ENCODE results near the gene PCOLCE2.
A peak's percentile ranks its signal among the peaks of the same experiment; 100 is the strongest.

Gene PCOLCE2

DNA sequence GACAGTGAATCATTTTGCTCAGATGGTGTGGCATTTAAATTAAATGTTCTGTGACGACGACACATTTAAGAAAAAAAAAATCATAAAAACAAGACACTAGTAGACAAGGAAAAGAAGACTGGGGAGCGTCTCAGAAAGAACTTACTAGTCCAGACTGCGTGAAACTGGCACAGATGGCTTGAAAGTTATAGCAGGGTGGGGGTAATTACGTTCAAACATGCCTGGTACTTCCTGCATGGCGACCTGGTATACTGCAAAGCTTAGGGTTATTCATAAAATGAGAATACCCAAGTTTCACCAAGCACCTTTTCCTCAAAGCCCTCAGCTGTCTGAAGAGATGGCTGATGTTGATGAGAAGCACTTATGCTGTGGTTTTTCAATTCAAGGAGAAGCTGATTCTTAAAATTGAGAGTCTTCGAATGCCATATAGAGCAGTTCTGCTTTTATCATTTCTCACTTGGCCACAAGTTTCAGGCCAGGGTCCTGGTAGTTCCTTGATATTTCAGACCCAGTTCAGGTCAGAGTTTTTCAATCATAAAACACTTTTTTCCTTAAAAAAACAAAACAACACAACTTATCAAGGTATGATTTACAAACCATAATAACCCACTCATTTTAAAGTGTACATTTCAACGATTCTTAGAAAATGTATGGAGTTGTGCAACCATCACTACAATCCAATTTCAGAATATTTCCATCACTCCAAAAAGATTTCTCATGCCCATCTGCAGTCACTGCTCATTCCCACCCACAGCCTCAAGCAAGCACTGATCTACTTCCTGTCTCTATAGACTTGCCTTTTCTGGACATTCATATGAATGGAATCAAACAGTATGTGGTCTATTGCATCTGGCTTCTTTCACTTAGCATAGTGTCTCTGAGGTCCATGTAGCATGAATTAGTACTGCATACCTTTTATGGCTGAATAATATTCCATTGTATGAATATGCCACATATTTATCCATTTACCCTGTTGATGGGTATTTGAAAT lies 24.7 kb downstream of the PCOLCE2 start:
- no peak for DNase-seq

DNA sequence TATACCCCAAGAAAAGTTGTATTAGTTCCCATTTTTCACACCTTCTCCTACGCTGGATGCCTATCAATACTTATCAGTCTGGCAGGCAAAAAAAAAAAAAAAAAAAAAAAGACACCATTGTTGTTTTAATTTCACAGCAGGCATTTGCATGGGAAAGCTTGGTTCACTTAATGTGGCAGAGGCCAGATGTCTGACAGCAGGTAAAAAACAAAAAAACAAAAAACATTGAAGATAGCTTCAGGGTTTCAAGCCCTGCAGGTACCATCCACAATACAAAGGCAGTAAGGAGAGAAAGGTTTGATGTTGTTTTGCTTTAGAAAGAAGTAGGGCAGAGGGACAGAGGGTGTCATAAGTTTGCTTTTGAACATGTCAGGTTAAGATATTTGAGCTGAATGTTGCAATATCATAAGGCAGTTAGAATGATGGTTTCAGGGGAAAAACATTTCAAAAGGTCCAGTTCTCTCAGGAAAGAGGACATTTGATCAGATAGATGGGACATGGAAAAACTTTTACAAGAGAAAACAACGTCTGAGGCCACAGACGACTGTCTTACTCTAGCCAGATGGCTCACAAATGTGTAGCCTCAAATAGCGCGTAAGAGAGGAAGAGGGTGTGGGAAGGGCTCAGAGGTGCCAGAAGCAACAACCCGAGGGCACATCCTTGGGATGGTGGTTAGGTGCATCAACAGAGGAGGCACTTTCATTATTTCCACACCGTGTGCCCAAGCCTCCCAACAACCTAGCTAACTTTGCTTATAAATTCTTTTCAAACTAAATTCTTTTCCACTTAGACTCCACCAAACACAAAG lies 25.7 kb downstream of the PCOLCE2 start:
- no peak for DNase-seq

DNA sequence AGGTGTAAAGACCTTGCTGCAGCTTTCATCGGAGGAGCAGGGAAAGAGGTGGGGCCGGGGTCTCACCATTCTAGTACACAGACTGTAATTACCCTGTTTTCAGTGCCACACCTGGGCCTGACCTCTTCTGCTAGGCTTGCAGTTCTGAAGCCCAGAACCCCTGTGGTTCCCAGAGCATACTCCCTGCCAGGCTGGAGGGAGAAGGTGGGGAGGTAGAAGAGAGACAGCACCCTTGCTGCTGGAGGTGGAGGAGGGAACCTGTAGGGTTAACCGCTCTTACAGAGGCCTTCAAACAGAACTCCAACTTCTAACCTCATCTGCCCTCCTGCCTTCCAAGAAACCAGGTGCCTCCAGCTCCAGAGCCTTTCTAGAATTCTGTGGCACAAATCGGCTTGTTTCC lies 27.0 kb downstream of the PCOLCE2 start:
- no peak for DNase-seq

DNA sequence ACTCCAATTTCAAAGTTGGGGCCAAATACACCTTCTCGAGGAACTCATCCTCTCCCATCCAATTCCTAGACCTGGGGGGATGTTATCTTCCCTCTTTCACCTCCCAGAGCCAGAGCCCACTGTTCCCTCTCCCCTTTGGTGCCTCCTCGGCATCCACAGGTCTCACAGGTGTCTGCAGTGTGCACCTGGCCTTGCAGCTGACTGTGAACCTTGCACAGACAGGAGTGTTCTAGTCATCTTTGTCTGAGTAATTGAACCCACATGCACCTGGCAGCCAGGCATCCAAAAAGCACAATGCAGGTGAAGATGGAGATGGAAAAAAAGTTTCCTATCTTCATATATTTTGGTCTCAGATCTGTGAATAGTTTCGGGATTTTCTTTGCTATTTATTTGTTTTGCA lies 30.8 kb downstream of the PCOLCE2 start:
- DNase-seq, result peak; percentile 68

DNA sequence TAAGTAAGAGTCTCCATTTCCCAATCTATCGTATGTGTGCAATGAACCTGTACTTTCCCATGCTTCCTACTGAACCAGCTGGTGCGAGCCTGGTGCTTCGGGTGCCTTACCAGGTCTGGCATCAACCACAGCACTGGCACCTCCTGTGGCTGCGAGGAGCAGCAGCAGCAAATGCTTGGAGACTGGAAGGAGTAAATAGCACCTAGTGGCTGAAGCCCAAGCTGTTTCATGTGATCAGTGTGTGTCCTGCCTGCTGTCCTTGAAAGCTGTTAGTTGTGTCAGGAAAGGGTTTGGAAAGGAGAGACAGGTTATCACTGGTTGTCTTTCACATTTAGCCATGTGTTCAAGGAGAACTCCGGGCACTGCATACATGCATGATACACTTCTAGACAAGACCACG lies 31.8 kb downstream of the PCOLCE2 start:
- peak; percentile 78 for DNase-seq

DNA sequence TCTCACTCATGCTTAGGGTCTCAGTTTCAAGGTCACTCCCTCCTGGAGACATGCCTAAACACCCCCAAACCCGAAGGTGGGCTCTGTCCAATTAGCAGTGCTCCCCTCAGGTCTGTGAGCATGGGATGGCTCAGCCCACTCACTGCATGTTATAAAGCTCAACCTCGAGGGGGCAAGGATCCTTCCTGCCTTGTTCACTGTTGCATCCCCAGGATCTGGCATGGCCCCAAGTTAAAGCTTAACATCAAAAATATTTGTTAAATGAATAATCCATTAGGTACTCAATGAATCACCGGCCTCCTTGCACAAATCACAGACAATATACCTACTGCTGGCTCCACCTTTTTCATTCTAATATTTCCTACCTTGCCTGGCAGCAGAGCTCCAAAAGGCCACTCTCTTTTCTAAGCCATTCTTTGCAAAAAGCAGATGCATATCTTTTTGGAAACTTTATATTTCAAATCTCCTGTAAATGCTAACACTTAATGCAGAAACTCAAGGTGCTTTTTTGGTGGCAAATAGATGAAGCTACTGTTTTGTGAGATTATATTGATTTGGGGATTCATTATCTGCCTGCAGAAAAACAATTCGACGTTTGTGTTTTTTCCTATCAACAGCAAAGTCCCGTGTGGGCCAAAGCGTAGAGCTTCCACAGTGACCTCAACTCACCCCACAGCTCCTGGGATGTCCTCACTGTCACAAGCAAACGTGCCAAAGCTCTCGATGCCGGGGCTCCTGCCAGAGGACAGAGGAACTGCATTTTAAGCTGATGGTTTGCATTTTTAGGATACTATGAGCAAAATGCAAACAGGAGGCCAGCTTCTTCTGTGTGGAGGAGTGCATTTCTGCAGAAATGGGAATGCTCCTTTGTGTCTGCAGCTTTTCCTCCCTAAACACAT lies 35.4 kb downstream of the PCOLCE2 start:
- peak; percentile 52 for DNase-seq

DNA sequence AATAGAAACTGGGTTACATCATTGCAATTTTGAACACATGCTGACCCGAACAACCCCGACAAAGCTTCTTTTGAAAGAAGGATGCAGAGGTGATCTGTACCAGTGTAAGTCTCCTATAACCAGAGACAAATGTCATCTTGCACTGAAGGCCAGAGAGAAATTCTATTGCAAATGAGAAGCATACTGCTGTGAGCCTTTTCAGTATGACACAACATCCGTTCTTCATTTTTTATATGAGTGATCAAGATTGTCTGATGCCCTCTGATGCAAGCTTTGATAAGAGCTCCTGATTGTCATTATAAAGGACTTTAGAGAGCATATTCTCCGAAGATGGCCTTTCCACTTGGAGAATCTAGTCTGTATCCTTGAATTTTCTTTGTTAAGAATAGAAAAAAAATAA lies 36.9 kb downstream of the PCOLCE2 start:
- DNase-seq, result no peak

DNA sequence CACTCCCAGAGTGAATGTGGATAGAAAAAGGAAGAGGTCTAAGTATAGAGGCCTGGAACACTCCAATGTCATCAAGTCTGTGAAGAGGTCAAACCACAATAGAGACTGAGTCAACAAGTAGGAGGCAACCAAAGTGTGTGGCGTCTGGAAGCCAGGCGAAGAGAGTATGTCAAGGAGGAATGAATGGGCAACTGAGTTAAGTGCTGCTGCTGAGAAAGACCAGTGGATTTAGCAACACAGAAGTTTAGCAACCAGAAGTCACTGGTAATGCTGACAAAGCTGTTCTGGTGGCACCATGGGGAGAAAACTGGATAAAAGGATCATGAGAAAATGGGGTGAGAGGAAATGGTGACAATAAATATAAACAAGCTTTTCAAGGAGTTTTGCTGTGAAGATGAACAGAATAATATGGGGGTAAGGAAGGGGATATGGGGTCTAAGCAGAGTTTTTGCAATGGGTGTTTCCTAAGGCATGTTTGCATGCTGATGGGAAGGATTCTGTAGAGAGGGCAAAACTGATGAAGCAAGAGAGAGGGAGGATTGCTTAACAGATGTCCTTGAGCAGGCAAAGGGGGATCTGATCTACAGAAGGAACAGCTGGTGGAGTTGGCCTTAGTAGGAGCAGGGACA lies 38.4 kb downstream of the PCOLCE2 start:
- DNase-seq, result peak; percentile 48

DNA sequence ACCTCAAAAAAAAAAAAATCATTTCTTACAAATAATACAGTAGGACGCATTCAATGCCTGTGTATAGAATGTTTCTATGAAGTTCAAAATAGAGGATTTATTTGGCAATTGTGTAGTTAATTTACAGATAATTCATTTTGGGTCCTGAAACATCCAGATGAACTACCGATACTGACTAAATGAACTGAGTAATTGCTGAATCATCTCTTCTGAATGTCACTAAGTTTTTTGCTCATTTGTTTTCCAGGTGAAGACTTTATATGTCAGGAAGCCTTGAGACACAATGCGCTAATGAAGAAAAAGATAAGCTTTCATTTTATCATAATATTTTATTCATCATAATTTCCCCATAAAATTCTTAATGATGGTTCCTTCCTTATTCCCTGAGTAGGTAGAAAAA lies 39.7 kb downstream of the PCOLCE2 start:
- no peak for DNase-seq

DNA sequence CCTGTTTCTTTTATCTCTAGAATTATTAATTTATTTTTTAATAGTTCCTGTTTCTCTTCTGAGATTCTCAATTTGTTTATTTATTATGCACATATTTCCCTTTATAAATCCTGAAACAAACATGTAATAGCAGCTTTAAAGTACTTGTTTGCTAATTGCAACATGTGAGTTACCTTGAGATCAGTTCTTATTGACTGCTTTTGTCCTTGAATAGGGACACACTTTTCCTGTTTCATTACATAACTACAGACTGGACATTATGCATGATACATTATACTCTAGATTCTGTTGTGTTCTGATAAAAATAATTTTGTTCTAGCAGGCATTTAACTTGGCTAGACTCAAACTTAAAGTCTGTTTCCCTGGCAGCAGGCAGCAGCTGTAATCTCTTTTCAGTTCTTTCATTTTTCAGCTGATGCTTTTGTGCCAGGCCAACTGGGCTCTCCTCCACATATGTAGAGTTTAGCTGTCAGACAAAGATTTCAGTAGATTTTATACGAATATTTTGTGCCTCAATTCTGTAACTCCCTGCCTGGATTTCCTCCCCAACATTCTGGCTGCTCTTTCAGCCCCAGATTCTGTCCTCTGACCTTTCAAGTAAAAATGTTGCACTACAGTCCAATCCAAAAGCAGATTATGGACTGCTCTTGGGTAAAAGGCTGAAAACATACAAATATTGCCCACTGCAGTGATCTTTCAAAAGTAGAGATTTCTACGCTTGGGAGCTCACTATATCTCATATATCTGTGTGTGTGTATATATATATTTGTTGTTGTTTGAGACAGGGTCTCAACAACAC lies 41.9 kb downstream of the PCOLCE2 start:
- DNase-seq, result no peak

DNA sequence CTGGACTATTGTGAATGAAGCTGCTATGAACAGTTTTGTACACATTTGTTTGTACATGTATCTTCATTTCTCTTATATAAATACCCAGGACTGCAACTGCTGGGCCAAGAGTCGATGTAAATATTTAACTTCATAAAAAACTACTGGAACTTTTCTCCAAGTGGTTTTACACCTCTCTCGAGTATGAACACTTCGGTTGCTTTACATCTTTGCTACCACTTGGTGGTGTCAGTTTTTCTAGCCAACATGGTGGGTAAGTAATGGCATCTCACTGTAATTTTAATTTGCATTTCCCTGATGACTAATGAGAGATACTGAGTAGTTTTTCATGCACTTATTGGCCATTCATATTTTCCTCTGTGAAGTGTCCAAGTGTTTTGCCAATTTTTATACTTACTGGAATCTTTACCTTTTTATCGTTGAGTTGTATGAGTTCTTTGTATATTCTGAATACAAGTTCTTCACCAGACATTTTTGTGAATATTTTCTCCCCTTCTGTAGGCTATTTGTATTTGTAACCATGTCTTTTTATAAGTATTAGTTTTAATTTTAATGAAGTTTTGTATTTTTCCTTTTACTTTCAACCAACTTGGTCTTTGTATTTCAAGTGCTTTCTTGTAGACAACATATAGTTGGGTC lies 44.4 kb downstream of the PCOLCE2 start:
- peak; percentile 51 for DNase-seq

DNA sequence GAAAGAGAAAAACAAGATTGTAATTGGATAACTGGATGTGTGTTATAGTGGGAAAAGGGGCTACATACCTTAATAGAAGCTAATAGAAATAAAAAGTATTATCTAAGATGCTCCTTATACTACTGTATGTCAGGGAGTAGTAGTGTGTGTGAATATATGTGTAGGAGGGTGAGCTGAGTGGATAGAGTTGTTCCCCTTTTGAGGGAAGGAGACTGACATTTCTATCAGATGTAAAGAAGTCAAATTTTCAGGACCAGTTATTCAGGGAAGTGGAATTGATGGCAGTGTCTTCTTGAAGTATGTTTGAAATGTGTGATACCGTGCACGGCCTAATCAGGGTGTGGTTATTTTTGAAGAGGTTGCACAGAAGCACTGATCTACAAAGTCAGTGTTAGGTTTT lies 49.1 kb downstream of the PCOLCE2 start:
- no peak for DNase-seq

DNA sequence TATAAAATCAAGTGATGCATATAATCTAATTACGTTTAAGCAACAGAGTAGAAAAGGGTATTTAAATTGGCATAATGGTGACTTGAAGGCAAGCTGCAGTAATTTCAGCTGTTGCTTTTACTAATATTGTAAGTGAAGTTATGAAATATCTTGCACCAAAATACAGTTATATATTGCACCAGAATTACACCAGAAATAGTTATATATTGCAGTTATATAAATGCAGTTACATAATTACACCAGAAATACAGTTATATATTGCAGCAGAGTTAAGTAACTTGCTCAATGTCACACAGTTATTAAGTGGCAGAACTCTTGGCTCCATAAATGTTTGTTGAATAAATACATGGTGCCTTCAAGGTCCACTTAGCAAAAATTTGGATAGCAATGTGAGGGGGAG lies 51.4 kb downstream of the PCOLCE2 start:
- DNase-seq, result no peak

DNA sequence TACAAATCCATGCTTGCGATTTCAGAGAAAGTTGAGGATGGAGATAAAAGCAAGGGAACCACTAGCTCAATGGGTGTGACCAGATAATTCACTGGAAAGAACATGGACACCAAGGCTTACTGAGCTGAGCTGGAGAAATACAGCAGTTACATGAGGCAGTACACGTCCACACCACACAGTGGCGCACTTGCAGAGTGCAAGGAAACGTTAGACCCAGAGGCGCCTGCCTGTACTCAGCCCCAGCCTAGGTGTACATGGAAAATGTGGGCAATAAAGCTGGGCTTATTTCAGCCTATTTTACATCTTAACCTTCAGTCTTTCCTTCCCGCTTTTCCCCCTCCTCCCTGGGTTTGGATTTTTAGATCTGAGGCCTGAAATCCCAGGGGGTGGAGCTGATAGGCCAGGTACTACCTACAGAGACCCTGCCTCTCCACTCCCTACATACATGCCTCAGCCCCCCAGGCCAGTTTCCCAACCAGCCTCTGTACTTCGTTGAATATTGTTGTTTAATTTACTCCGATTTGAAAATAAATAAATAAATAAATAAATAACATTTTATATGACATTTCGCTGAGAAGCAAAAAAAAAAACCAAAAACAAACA lies 60.1 kb downstream of the PCOLCE2 start:
- DNase-seq, result peak; percentile 81

DNA sequence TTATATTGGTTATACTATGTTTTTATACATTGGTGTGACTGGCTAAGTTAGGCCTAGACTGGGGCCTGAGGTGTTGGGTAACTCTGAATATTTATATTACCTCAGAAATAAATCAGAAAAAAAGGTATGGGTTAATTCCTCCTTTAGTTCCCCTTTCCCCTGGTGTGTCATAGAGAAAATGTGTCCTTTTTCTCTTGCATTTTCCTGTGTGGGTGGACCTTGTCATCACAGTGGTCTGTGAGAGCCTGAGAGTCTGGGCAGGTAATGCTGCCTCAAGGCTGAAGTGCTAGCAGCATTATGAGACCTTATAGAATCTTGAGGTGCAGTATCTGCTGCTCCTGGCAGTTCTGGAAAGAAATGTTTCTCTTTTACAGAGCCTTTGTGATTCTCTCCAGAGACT lies 69.7 kb downstream of the PCOLCE2 start:
- DNase-seq, result no peak

DNA sequence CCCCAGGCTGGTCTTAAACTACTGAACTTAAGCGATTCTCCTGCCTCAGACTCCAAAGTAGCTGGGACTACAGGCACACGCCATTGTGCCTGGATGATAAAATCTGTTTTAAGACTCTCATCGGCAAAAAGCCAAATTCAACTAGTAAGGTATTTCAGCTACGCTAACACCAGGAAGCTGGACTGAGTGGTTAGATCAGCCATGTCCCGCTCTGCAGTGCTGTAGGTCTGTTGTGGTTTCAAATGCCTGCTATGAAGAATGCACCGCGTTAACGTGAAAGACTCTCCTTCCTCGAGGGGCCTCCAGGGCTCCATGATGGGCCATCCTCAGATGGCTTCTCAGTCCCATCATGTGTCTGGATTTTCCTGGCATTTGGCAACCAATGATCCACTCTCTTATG lies 70.2 kb downstream of the PCOLCE2 start:
- no peak for DNase-seq

DNA sequence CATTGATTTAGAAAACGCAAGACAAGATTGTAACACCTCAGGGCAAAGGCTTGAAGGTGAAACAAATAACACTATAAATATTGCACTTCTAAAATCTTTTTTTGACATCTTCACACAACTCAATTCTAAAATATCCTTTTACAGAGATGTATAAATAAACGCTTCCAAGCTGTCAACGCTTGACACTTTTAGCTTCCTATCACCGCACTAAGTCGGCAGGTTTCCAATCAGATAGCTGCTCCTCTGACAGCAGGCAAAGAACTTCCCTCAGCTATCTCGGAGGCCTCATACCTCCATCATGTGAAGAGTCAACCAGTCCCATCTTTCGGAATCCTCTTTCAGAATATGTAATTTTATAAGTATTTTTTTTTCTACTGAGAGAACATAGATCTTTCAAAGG lies 71.0 kb downstream of the PCOLCE2 start:
- DNase-seq, result no peak

DNA sequence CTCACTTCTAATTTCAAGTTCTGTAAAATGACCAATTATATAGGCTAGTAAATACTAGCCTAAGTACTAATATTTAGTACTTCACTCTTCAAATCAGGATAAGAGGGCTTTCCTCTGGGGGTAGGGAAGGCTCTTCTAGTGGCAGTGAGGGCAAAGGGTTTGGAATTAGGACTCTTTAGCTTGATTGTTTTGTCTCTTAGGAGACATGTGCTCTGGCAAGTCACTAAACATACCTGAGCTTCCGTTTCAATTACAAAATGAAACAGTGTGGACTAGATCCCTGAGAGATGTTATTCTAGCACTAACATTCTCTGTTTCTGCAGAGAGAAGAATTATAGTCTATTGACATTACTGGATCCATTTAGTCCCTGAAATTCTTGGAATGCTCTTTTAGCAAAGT lies 71.5 kb downstream of the PCOLCE2 start:
- DNase-seq, result no peak

DNA sequence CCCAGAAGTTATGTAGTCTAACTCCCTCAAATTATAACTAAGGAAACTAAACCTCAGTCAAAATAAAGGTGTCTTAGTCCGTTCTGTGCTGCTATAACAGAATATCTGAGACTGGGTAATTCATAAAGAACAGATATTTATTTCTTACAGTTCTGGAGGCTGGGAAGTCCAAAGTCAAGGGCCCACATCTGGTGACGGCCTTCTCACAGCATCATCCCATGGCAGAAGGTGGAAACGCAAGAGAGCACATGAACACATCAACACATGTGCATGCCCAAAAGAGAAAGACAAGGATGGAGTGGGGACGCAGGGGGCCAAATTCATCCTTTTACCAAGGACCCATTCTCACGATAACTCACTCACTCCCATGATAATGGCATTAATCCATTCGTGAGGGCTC lies 73.1 kb downstream of the PCOLCE2 start:
- DNase-seq, result no peak

DNA sequence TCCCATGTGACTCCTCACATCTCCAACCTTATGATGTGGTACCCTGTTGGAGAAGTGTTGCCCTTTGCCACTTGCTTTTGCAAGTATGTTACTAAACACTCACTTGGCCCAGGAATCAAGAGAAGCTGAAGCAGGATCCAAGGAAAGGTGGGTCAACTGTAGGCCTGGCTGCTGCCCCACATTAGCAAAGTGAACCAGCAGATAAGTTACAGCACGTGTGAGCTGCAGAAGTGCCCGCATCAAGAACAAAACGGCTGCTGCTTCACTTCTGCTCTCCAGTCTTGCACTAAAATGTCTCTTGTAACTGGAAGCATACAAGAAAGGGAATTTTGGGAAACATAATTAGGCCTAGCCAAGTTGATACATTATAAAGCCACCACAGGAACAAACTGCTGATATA lies 79.6 kb downstream of the PCOLCE2 start:
- no peak for DNase-seq

Data from DMS53 (cell line).